ENCODE measurements around the gene DPYSL3. TPM values are rescaled to one million over a fixed set of nuclear protein-coding genes. Genes with fewer than 3 reads are reported as not detected.

DPYSL3 gene
- total RNA-seq, 1 donor from 2014 or later, result 56.0 TPM

- Mint-ChIP-seq H3K36me3 (ENCODE audit: insufficient read depth) (no peaks in the 10 kb centered on the region), H3K9me3 (ENCODE audit: low read depth) (no peaks in the 10 kb centered on the region), H3K27ac (no peak overlapping the region), H3K4me3 (ENCODE audit: low read depth) (no peak overlapping the region), H3K27me3 (no peaks in the 10 kb centered on the region), H3K4me1 (ENCODE audit: low read depth) (peaks cover 5% of the 10 kb centered on the region)
- DNase-seq (ENCODE audit: low spot score, unreplicated experiment), result no peak
- TF ChIP-seq, protein P1, sequence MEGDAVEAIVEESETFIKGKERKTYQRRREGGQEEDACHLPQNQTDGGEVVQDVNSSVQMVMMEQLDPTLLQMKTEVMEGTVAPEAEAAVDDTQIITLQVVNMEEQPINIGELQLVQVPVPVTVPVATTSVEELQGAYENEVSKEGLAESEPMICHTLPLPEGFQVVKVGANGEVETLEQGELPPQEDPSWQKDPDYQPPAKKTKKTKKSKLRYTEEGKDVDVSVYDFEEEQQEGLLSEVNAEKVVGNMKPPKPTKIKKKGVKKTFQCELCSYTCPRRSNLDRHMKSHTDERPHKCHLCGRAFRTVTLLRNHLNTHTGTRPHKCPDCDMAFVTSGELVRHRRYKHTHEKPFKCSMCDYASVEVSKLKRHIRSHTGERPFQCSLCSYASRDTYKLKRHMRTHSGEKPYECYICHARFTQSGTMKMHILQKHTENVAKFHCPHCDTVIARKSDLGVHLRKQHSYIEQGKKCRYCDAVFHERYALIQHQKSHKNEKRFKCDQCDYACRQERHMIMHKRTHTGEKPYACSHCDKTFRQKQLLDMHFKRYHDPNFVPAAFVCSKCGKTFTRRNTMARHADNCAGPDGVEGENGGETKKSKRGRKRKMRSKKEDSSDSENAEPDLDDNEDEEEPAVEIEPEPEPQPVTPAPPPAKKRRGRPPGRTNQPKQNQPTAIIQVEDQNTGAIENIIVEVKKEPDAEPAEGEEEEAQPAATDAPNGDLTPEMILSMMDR (IDR thresholded peaks at IDR 0.05; ENCODE audit: unreplicated experiment), result no peak
Observed at GRCh38 chr5:147359101-147359500, 150.8 kb downstream of the DPYSL3 start.

DNA sequence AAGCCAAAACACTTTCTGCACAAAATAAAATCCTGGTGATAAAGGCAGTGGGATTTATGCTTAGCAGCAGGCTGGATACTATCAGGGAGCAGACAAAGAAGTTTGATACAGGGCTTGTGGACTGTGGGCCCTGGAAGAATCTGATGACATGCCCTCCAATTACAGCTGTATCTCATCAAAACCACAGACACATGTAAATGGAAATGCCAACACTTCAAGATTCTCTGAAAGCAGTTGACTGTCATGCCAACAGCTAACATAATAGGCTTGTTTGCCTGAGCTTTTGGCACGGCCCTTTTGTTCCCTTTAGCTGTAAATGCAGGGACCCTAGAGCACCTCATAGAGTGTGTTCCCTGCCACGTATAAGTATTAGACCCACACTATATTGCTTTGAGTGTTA lies 160.6 kb downstream of the DPYSL3 start:
- DNase-seq (ENCODE audit: low spot score, unreplicated experiment), result no peak
- no peaks in the 10 kb centered on the region for H3K36me3 Mint-ChIP-seq (ENCODE audit: insufficient read depth)
- H3K27ac Mint-ChIP-seq, result no peak overlapping the region
- H3K9me3 Mint-ChIP-seq (ENCODE audit: low read depth), result no peaks in the 10 kb centered on the region
- no peaks in the 10 kb centered on the region for H3K27me3 Mint-ChIP-seq
- H3K4me3 Mint-ChIP-seq (ENCODE audit: low read depth), result no peak overlapping the region
- H3K4me1 Mint-ChIP-seq (ENCODE audit: low read depth), result no peaks in the 10 kb centered on the region
- TF ChIP-seq, protein P1 (IDR thresholded peaks at IDR 0.05; ENCODE audit: unreplicated experiment), result no peak

- H3K9me3 Mint-ChIP-seq (ENCODE audit: low read depth), result no peaks in the 10 kb centered on the region
Observed at GRCh38 chr5:147348451-147348850, 161.4 kb downstream of the DPYSL3 start.

GRCh38 chr5:147348046-147348445 lies 161.8 kb downstream of the DPYSL3 start:
- DNase-seq (ENCODE audit: low spot score, unreplicated experiment), result no peak
- H3K4me3 Mint-ChIP-seq (ENCODE audit: low read depth), result no peak overlapping the region
- no peaks in the 10 kb centered on the region for H3K4me1 Mint-ChIP-seq (ENCODE audit: low read depth)
- TF ChIP-seq, protein P1 (IDR thresholded peaks at IDR 0.05; ENCODE audit: unreplicated experiment), result no peak
- no peaks in the 10 kb centered on the region for H3K27me3 Mint-ChIP-seq
- H3K27ac Mint-ChIP-seq, result no peak overlapping the region
- no peaks in the 10 kb centered on the region for H3K36me3 Mint-ChIP-seq (ENCODE audit: insufficient read depth)
- H3K9me3 Mint-ChIP-seq (ENCODE audit: low read depth), result no peaks in the 10 kb centered on the region

More at GRCh38 chr5:147348451-147348850, 161.4 kb downstream of the DPYSL3 start:
- DNase-seq (ENCODE audit: low spot score, unreplicated experiment), result no peak
- no peak overlapping the region for H3K4me3 Mint-ChIP-seq (ENCODE audit: low read depth)
- no peak overlapping the region for H3K27ac Mint-ChIP-seq
- no peaks in the 10 kb centered on the region for H3K36me3 Mint-ChIP-seq (ENCODE audit: insufficient read depth)
- H3K4me1 Mint-ChIP-seq (ENCODE audit: low read depth), result no peaks in the 10 kb centered on the region
- TF ChIP-seq, protein P1 (IDR thresholded peaks at IDR 0.05; ENCODE audit: unreplicated experiment), result no peak
- no peaks in the 10 kb centered on the region for H3K27me3 Mint-ChIP-seq

DNA sequence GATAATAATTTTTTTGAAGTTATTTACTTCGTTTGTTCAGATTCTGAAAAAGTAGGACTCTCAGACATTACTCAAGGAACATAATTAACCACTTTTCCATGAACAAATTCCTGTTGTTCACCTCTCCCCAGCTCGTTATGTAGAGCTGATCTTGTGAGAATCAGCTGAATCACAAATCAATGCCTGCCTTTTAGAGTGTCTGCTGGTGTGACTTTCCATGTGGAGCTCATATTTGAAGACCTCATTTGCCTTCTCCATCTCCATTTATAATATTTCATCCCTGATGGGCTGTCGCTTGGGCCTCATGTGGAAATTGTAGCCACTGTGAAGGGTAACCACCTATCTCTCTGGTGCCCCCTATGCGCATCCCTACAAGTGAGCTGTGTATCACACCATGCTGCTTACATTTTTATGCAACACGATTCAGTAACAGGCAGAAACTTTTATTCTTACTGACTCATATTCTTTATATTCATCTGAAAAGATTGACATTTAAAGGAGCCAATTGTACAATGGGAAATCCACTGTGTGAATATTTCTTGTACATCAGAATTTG lies 163.8 kb downstream of the DPYSL3 start:
- Mint-ChIP-seq H3K9me3 (ENCODE audit: low read depth) (no peaks in the 10 kb centered on the region), H3K4me3 (ENCODE audit: low read depth) (no peak overlapping the region), H3K27ac (no peak overlapping the region), H3K4me1 (ENCODE audit: low read depth) (no peaks in the 10 kb centered on the region), H3K27me3 (no peaks in the 10 kb centered on the region), H3K36me3 (ENCODE audit: insufficient read depth) (no peaks in the 10 kb centered on the region)
- DNase-seq (ENCODE audit: low spot score, unreplicated experiment), result no peak
- TF ChIP-seq, protein P1 (IDR thresholded peaks at IDR 0.05; ENCODE audit: unreplicated experiment), result no peak
